K562 (cell line): ENCODE measurements around the gene EFHC1. TPM values are rescaled to one million over a fixed set of nuclear protein-coding genes. Genes with fewer than 3 reads are reported as not detected.
A peak's percentile ranks its signal among the peaks of the same experiment; 100 is the strongest.

Experiments used
- ATAC-seq: fragments of 200-7000 bp; cut with Tn5 transposase; 3 replicates; pipeline ENCODE4 v1.9.1; 2020; ENCODE audit warnings: moderate library complexity
- BruUV-seq: library from RNA; stranded (reverse); fragments of 400-500 nt; replicated peaks from 2 replicates; lab custom pipeline; 2021; lab: Mats Ljungman, UMichigan
- CTCF ChIA-PET: fragments of 300-600 bp; formaldehyde crosslinking; extraction: SDS; loops from one replicate; lab custom pipeline; 2021; ENCODE audit warnings: low intra/inter-chr PET ratio; lab: Yijun Ruan, JAX
- POLR2A ChIA-PET: fragments of 300-600, 350-650 bp; sonication (Branson Sonifier 250); formaldehyde crosslinking; extraction: SDS; loops from one replicate; lab custom pipeline; 2021; ENCODE audit warnings: antibody characterized with exemption, inconsistent platforms; lab: Yijun Ruan, JAX
- DNase-seq, 4 experiments: peaks; one replicate each; pipeline versions ENCODE4 v3.0.0 to v3.0.0-alpha.2; 2011 to 2018; ENCODE audit warnings: low spot score in 3 of 4, mixed read lengths in 3 of 4; ENCODE audit errors: extremely low read depth in 1 of 4
- FAIRE-seq: peaks from 2 replicates; lab custom pipeline; 2011; peaks lifted over from hg19 to GRCh38; lab: Jason Lieb, UNC
- H2AFZ ChIP-seq: 2 replicates; pipeline ENCODE4 v1.6.0; 2011; ENCODE audit warnings: low read depth, low read length, control low read depth, inconsistent platforms
- H3K27ac ChIP-seq: fragments of 200-600 bp; 3 replicates; pipeline ENCODE4 v1.8.0; 2011; ENCODE audit warnings: low read depth, mild to moderate bottlenecking, control low read depth, inconsistent platforms, low read length, moderate library complexity, mixed read lengths; ENCODE audit errors: extremely low read depth
- H3K27me3 ChIP-seq, 2 experiments: fragments of 300-600 bp in 1 of 2; 2 replicates in 1 of 2; 3 replicates in 1 of 2; pipeline versions ENCODE4 v1.6.0 to v1.8.0; 2011; ENCODE audit warnings: inconsistent platforms in 2 of 2, low read length in 2 of 2, mild to moderate bottlenecking in 1 of 2, mixed read lengths in 1 of 2, moderate library complexity in 1 of 2; ENCODE audit not compliant: control insufficient read depth in 2 of 2, insufficient read depth in 2 of 2
- H3K36me3 ChIP-seq: fragments of 300-600 bp; 3 replicates; pipeline ENCODE4 v1.8.0; 2011; ENCODE audit warnings: mild to moderate bottlenecking, low read length, inconsistent platforms; ENCODE audit not compliant: control insufficient read depth, insufficient read depth
- H3K4me1 ChIP-seq, 2 experiments: fragments of 200-600 bp in 1 of 2; replicated peaks in 1 of 2; 2 replicates in 1 of 2; 3 replicates in 1 of 2; pipeline versions ENCODE4 v1.5.1 to v1.8.0; 2011; ENCODE audit warnings: inconsistent platforms in 2 of 2, low read length in 2 of 2, mild to moderate bottlenecking in 1 of 2, mixed read lengths in 1 of 2, moderate library complexity in 1 of 2; ENCODE audit not compliant: control insufficient read depth in 2 of 2, insufficient read depth in 2 of 2
- H3K4me2 ChIP-seq: 2 replicates; pipeline ENCODE4 v1.6.1; 2011; ENCODE audit warnings: low read length, control low read depth, inconsistent platforms, mixed read lengths; ENCODE audit not compliant: insufficient read depth
- H3K4me3 ChIP-seq: fragments of 200-600 bp; sonication (generic), shearing (Covaris generic); 2 replicates; pipeline ENCODE4 v1.5.1; 2016; ENCODE audit warnings: control low read depth, inconsistent platforms
- H3K79me2 ChIP-seq: fragments of 200-600 bp; 3 replicates; pipeline ENCODE4 v1.8.0; 2011; ENCODE audit warnings: low read length, inconsistent platforms; ENCODE audit not compliant: control insufficient read depth, insufficient read depth
- H3K9ac ChIP-seq, 2 experiments: 2 replicates each; pipeline versions ENCODE4 v1.6.0 to v1.6.1; 2011; ENCODE audit warnings: low read depth in 2 of 2, low read length in 2 of 2, control low read depth in 1 of 2, inconsistent platforms in 1 of 2, mild to moderate bottlenecking in 1 of 2, mixed read lengths in 1 of 2; ENCODE audit not compliant: insufficient read depth in 1 of 2
- H3K9me1 ChIP-seq: one replicate; pipeline ENCODE4 v1.6.0; 2011; ENCODE audit warnings: inconsistent platforms, mild to moderate bottlenecking, low read length, moderate library complexity; ENCODE audit not compliant: control insufficient read depth, insufficient read depth
- H3K9me3 ChIP-seq: replicated peaks from 2 replicates; pipeline ENCODE4 v1.5.1; 2011; ENCODE audit warnings: low read depth, low read length, inconsistent platforms; ENCODE audit not compliant: control insufficient read depth, insufficient read depth
- H4K20me1 ChIP-seq: replicated peaks from 2 replicates; pipeline ENCODE4 v1.6.1; 2011; ENCODE audit warnings: low read length, inconsistent platforms, mixed read lengths; ENCODE audit not compliant: control insufficient read depth, insufficient read depth
- ATF3 ChIP-seq, 2 experiments: fragments of 450-650 bp in 1 of 2; sonication (generic) in 1 of 2; formaldehyde crosslinking in 1 of 2; IDR thresholded peaks in 1 of 2; conservative IDR thresholded peaks in 1 of 2; 2 replicates each; pipeline versions ENCODE4 v1.6.1 to v1.8.1; 2016 to 2023; ENCODE audit warnings: mild to moderate bottlenecking in 2 of 2, moderate library complexity in 2 of 2, inconsistent platforms in 1 of 2, missing genetic modification reagents in 1 of 2
- JUND ChIP-seq, 2 experiments: IDR thresholded peaks; 2 replicates in 1 of 2; 3 replicates in 1 of 2; pipeline ENCODE4 v1.6.1; 2011; ENCODE audit warnings: borderline replicate concordance in 2 of 2, low read depth in 2 of 2, low read length in 2 of 2, improper control_type of control experiment in 1 of 2, missing biosample characterization in 1 of 2, missing genetic modification characterization in 1 of 2, missing genetic modification reagents in 1 of 2
- KDM1A ChIP-seq, 2 experiments: fragments of 450-650 bp; IDR thresholded peaks; 2 replicates each; pipeline ENCODE4 v1.6.1; 2016; ENCODE audit warnings: mild to moderate bottlenecking in 2 of 2
- NR2C2 ChIP-seq, 2 experiments: fragments of 200-800 bp in 1 of 2; sonication (Bioruptor generic) in 1 of 2; sonication (generic) in 1 of 2; formaldehyde crosslinking in 1 of 2; IDR thresholded peaks; 2 replicates each; pipeline versions ENCODE4 v1.6.1 to v1.8.0; 2016 to 2022; ENCODE audit warnings: mild to moderate bottlenecking in 1 of 2, missing compliant biosample characterization in 1 of 2, missing genetic modification characterization in 1 of 2, missing genetic modification reagents in 1 of 2
- PBX2 ChIP-seq, 2 experiments: IDR thresholded peaks in 1 of 2; conservative IDR thresholded peaks in 1 of 2; 2 replicates each; pipeline ENCODE4 v1.6.1; 2016; ENCODE audit warnings: low read depth in 2 of 2, mild to moderate bottlenecking in 1 of 2, missing compliant biosample characterization in 1 of 2, missing genetic modification characterization in 1 of 2, moderate library complexity in 1 of 2
- TFE3 ChIP-seq: fragments of 450-650 bp; formaldehyde crosslinking; IDR thresholded peaks from 2 replicates; pipeline ENCODE4 v1.4.0; 2020; ENCODE audit warnings: mild to moderate bottlenecking, mixed read lengths
- WGBS: fragments of 100-300 bp; shearing (Covaris generic); methylation state at CpG from one replicate; pipeline ENCODE4 v1.1.6; 2016; ENCODE audit warnings: low coverage, mixed read lengths; ENCODE audit not compliant: insufficient coverage; ENCODE audit errors: missing lambda C conversion rate; 5-methylcytosine and 5-hydroxymethylcytosine counted together
- in situ Hi-C: fragments of 300-500 bp; cut with MboI; formaldehyde crosslinking; loops from 4 replicates; pipeline ENCODE4 v1.15.0; 2018; ENCODE audit warnings: inconsistent platforms, mixed read lengths
- intact Hi-C: fragments of 100-400 bp; cut with micrococcal nuclease; formaldehyde crosslinking; loops from 2 replicates; pipeline ENCODE4 v1.14.2; 2022
- polyA plus RNA-seq, 8 experiments: library from polyadenylated mRNA; depleted of rRNA in 4 of 8; stranded (reverse) in 5 of 8; unstranded in 3 of 8; fragments of >200 nt; fragmentation: Nextera tagmentation in 2 of 8; fragmentation: Illumina TruSeq in 1 of 8; extraction: Ambion mirVana in 2 of 8; extraction: Trizol in 1 of 8; gene quantifications; 2 replicates each; pipeline versions ENCODE4 v1.2.1 to v1.2.3, GENCODE V29; 2011 to 2014; ENCODE audit warnings: inconsistent platforms in 1 of 8, missing spikeins in 1 of 8
- total RNA-seq, 7 experiments: library from RNA; depleted of rRNA in 6 of 7; stranded (reverse); fragments of >200 nt in 6 of 7; fragmentation: Illumina TruSeq in 2 of 7; extraction: Trizol in 2 of 7; gene quantifications; 2 replicates each; pipeline versions ENCODE4 v1.2.1 to v1.2.3, GENCODE V29; 2011 to 2021; ENCODE audit warnings: low replicate concordance in 1 of 7

Gene EFHC1
- total and polyA plus RNA-seq, 9 of the 15 experiments (the other 6 are each of a cell fraction or from before 2014, with no cell fraction given) = 9.5 to 31.0 (median 14.9) TPM

- CTCF ChIA-PET = no interaction called here
- DNase-seq = no peak
- Histone ChIP-seq H3K4me2 (no peak overlapping the region), H3K27ac (no peak overlapping the region), H3K9ac (peak overlapping the region in 1 of 2 experiments; percentile 60; a peak in 1 of 4 replicates), H3K27me3 (no peaks in the 10 kb centered on the region), H3K4me3 (no peak overlapping the region), H2AFZ (no peak overlapping the region), H3K4me1 (peaks cover 22 to 44% of the 10 kb centered on the region in 2 experiments), H3K9me1 (peaks cover 3% of the 10 kb centered on the region), H3K9me3 (no peaks in the 10 kb centered on the region), H4K20me1 (no peaks in the 10 kb centered on the region), H3K79me2 (peaks cover 6% of the 10 kb centered on the region; the same call in 1 of the 3 replicates), H3K36me3 (no peaks in the 10 kb centered on the region; the same call in 2 of the 3 replicates)
- in situ Hi-C loops (no loop called here), intact Hi-C loops (no loop called here)
- no peak for ATAC-seq
- TF ChIP-seq KDM1A (IDR thresholded peaks at IDR 0.05) (0 out of 4 replicates have a peak, but pooled peaks of 1 of the 2 experiments have one; percentile 27), NR2C2 (CRISPR knock-in tag; IDR thresholded peaks at IDR 0.05) (no peak), NR2C2 (tag; IDR thresholded peaks at IDR 0.05) (peak; percentile 56; the same call in 1 of the 2 replicates), PBX2 (CRISPR knock-in tag; IDR thresholded peaks at IDR 0.05; ENCODE audit: low read depth) (no peak), PBX2 (tag; conservative IDR thresholded peaks at IDR 0.05; ENCODE audit: low read depth) (no peak), JUND (IDR thresholded peaks at IDR 0.05; ENCODE audit: borderline replicate concordance, low read depth, low read length) (0 out of 2 replicates have a peak, but pooled peaks have one; percentile 20), JUND (tag; IDR thresholded peaks at IDR 0.05; ENCODE audit: borderline replicate concordance, low read depth, low read length) (no peak), ATF3 (IDR thresholded peaks at IDR 0.05) (peak; percentile 40), ATF3 (CRISPR knock-in tag; conservative IDR thresholded peaks at IDR 0.05) (no peak), TFE3 (CRISPR knock-in tag) (no peak)
- FAIRE-seq = no peak
- BruUV-seq = no TSS peak
- POLR2A ChIA-PET = no interaction called here
- WGBS = 41% methylated on average over 3 of the region's 3 CpGs
Observed at GRCh38 chr6:52522655-52523054, 102.5 kb downstream of the EFHC1 start.
